ENCODE data around the gene TNC. TPM values are rescaled to one million over a fixed set of nuclear protein-coding genes. Genes with fewer than 3 reads are reported as not detected.

TNC gene
- total and polyA plus RNA-seq, 10 of the 15 experiments (the other 5 are each of a cell fraction or from before 2014, with no cell fraction given), result 0.05 to 4.2 (median 0.14) TPM

GRCh38 chr9:115058175-115058574, 59.8 kb downstream of the TNC start:
- ChIA-PET POLR2A (interaction anchor here (0.6 kb wide), 1 partner anchor 508 kb away, joined by 3 read pairs; no protein-coding TSS in a partner anchor), CTCF (interaction anchor here (0.5 kb wide), 1 partner anchor 129 kb away, joined by 4 read pairs; no protein-coding TSS in a partner anchor), RAD21 (ENCODE audit: unreplicated experiment) (no interaction called here), SMC1A (ENCODE audit: uncharacterized antibody, unreplicated experiment) (no interaction called here)
- Histone ChIP-seq H3K4me2 (ENCODE audit: control insufficient read depth, insufficient read depth) (no peak overlapping the region), H3K9me3 (replicated peaks; ENCODE audit: control insufficient read depth, insufficient read depth, low read length) (no peaks in the 10 kb centered on the region), H3K36me3 (ENCODE audit: control insufficient read depth in 2 of 2, insufficient read depth in 2 of 2, low read length in 1 of 2) (no peaks in the 10 kb centered on the region), H4K20me1 (ENCODE audit: control insufficient read depth, insufficient read depth) (no peaks in the 10 kb centered on the region), H3K9ac (ENCODE audit: control insufficient read depth, insufficient read depth, low read length) (no peak overlapping the region), H3K27ac (ENCODE audit: control insufficient read depth, insufficient read depth) (no peak overlapping the region), H3K79me2 (ENCODE audit: control insufficient read depth, insufficient read depth, low read length) (no peaks in the 10 kb centered on the region), H2AFZ (ENCODE audit: control insufficient read depth, low read depth, low read length) (no peak overlapping the region), H3K4me1 (ENCODE audit: control insufficient read depth, insufficient read depth, low read length) (no peaks in the 10 kb centered on the region), H3K4me3 (no peak overlapping the region), H3K27me3 (replicated peaks in 1 of 2; ENCODE audit: control insufficient read depth in 2 of 2, insufficient read depth in 2 of 2, low read length in 1 of 2) (peaks cover 2 to 4% of the 10 kb centered on the region in 2 experiments; a peak in 3 of 4 replicates)
- ATAC-seq (no peak), DNase-seq (ENCODE audit: low read depth, low spot score) (no peak), FAIRE-seq (no peak)
- no peak for TF ChIP-seq POU2F2 (IDR thresholded peaks at IDR 0.05; ENCODE audit: borderline replicate concordance, low read depth, low read length)
- no TSS peak for BruUV-seq (replicated peaks)
- intact Hi-C loops (cut with micrococcal nuclease; ENCODE audit: unreplicated experiment), result no loop called here
- 54% methylated on average over 2 of the region's 2 CpGs for WGBS (ENCODE audit: insufficient coverage, insufficient replicate concordance, low lambda C conversion rate, missing lambda C conversion rate)
- in situ Hi-C loops (cut with MboI), result no loop called here

- TF ChIP-seq KDM1A (IDR thresholded peaks at IDR 0.05; ENCODE audit: borderline replicate concordance), result no peak
- FAIRE-seq (no peak), ATAC-seq (no peak), DNase-seq (ENCODE audit: low read depth, low spot score) (no peak)
- Histone ChIP-seq H3K79me2 (ENCODE audit: control insufficient read depth, insufficient read depth, low read length) (no peaks in the 10 kb centered on the region), H3K4me3 (no peak overlapping the region), H4K20me1 (ENCODE audit: control insufficient read depth, insufficient read depth) (no peaks in the 10 kb centered on the region), H3K4me1 (ENCODE audit: control insufficient read depth, insufficient read depth, low read length) (no peaks in the 10 kb centered on the region), H2AFZ (ENCODE audit: control insufficient read depth, low read depth, low read length) (no peak overlapping the region), H3K9me3 (replicated peaks; ENCODE audit: control insufficient read depth, insufficient read depth, low read length) (no peaks in the 10 kb centered on the region), H3K27me3 (replicated peaks in 1 of 2; ENCODE audit: control insufficient read depth in 2 of 2, insufficient read depth in 2 of 2, low read length in 1 of 2) (peaks cover 4% of the 10 kb centered on the region in 2 experiments; a peak in 3 of 4 replicates), H3K36me3 (ENCODE audit: control insufficient read depth in 2 of 2, insufficient read depth in 2 of 2, low read length in 1 of 2) (no peaks in the 10 kb centered on the region), H3K27ac (ENCODE audit: control insufficient read depth, insufficient read depth) (no peak overlapping the region), H3K9ac (ENCODE audit: control insufficient read depth, insufficient read depth, low read length) (no peak overlapping the region), H3K4me2 (ENCODE audit: control insufficient read depth, insufficient read depth) (no peak overlapping the region)
- intact Hi-C loops (cut with micrococcal nuclease; ENCODE audit: unreplicated experiment), result no loop called here
- ChIA-PET SMC1A (ENCODE audit: uncharacterized antibody, unreplicated experiment) (no interaction called here), POLR2A (interaction anchor here (0.6 kb wide), 1 partner anchor 509 kb away, joined by 3 read pairs; no protein-coding TSS in a partner anchor), CTCF (no interaction called here), RAD21 (ENCODE audit: unreplicated experiment) (no interaction called here)
- in situ Hi-C loops (cut with MboI), result no loop called here
- BruUV-seq (replicated peaks), result no TSS peak
Measured at GRCh38 chr9:115057559-115057958, 60.4 kb downstream of the TNC start.
